RWPE1 (cell line): ENCODE results near the gene DDIT3.

Experiments
- CTCF ChIA-PET: fragments of 350-600 bp; sonication (Branson Sonifier 250); formaldehyde crosslinking; extraction: SDS; loops from one replicate; lab custom pipeline; 2021; lab: Yijun Ruan, JAX
- POLR2A ChIA-PET: fragments of 400-600 bp; formaldehyde crosslinking; extraction: SDS; loops from one replicate; lab custom pipeline; 2020; ENCODE audit warnings: antibody characterized with exemption; ENCODE audit not compliant: low non-redundant PET; lab: Yijun Ruan, JAX
- DNase-seq: peaks from one replicate; pipeline ENCODE4 v3.0.0; 2012; ENCODE audit warnings: low spot score
- H3K27ac ChIP-seq: fragments of 450-650 bp; 2 replicates; pipeline ENCODE4 v1.5.1; 2017
- CTCF ChIP-seq: fragments of 450-650 bp; conservative IDR thresholded peaks from 2 replicates; pipeline ENCODE4 v1.5.1; 2017; ENCODE audit warnings: low read depth, mild to moderate bottlenecking

The DDIT3 gene

GRCh38 chr12:57474430-57474829 is 45.9 kb downstream of the DDIT3 start:
- no peak overlapping the region for H3K27ac ChIP-seq
- ChIA-PET POLR2A (no interaction called here), CTCF (interaction anchor here (0.7 to 2.0 kb wide), 3 partner anchors 12 to 252 kb away, joined by 3 to 12 read pairs (median 4); no protein-coding TSS in a partner anchor)
- no peak for TF ChIP-seq CTCF
- no peak for DNase-seq

GRCh38 chr12:57473886-57474285 is 46.4 kb downstream of the DDIT3 start:
- TF ChIP-seq CTCF: no peak

GRCh38 chr12:57473392-57473791 is 46.9 kb downstream of the DDIT3 start:
- no peak for TF ChIP-seq CTCF
- CTCF ChIA-PET: interaction anchor here (2.0 kb wide), 1 partner anchor 11 kb away, joined by 12 read pairs; no protein-coding TSS in a partner anchor
- POLR2A ChIA-PET: no interaction called here
- no peak for DNase-seq
- no peak overlapping the region for H3K27ac ChIP-seq

More at GRCh38 chr12:57473886-57474285, 46.4 kb downstream of the DDIT3 start:
- DNase-seq: no peak
- POLR2A ChIA-PET: no interaction called here
- no peak overlapping the region for H3K27ac ChIP-seq
- CTCF ChIA-PET: interaction anchor here (0.7 to 2.0 kb wide), 3 partner anchors 11 to 252 kb away, joined by 3 to 12 read pairs (median 4); no protein-coding TSS in a partner anchor

- no peak for DNase-seq
- no peak for TF ChIP-seq CTCF
- ChIA-PET CTCF (interaction anchor here (1.2 to 1.3 kb wide), 2 partner anchors 14 to 20 kb away, joined by 4 read pairs; partner anchors contain the start of gene GLI1), POLR2A (no interaction called here)
- no peak overlapping the region for H3K27ac ChIP-seq
Observed at GRCh38 chr12:57472391-57472790, 47.9 kb downstream of the DDIT3 start.

- no peak overlapping the region for H3K27ac ChIP-seq
- CTCF ChIA-PET: interaction anchor here (0.6 to 1.3 kb wide), 3 partner anchors 13 to 436 kb away, joined by 4 to 7 read pairs (median 4); partner anchors contain the start of gene GLI1
- no peak for DNase-seq
- POLR2A ChIA-PET: no interaction called here
- TF ChIP-seq CTCF: no peak
Observed at GRCh38 chr12:57471661-57472060, 48.7 kb downstream of the DDIT3 start.

- no peak overlapping the region for H3K27ac ChIP-seq
- no peak for TF ChIP-seq CTCF
- CTCF ChIA-PET: interaction anchor here (0.6 to 1.3 kb wide), 3 partner anchors 12 to 435 kb away, joined by 4 to 7 read pairs (median 4); partner anchors contain the start of gene GLI1
- POLR2A ChIA-PET: no interaction called here
- DNase-seq: no peak
Observed at GRCh38 chr12:57470970-57471656, 49.2 kb downstream of the DDIT3 start.
